HG03097 (cell line): ENCODE data around the gene SH3RF2.
"Not testable (repeated sequence)": the region's sequence is repeated elsewhere in the genome, so short reads cannot be mapped to it uniquely, and the experiment has no call there.

Source experiments
- ATAC-seq: cut with Tn5 transposase; IDR thresholded peaks from one replicate; pipeline ENCODE4 v1.9.1; 2021; ENCODE audit not compliant: unreplicated experiment, low FRiP score

The SH3RF2 gene, protein sequence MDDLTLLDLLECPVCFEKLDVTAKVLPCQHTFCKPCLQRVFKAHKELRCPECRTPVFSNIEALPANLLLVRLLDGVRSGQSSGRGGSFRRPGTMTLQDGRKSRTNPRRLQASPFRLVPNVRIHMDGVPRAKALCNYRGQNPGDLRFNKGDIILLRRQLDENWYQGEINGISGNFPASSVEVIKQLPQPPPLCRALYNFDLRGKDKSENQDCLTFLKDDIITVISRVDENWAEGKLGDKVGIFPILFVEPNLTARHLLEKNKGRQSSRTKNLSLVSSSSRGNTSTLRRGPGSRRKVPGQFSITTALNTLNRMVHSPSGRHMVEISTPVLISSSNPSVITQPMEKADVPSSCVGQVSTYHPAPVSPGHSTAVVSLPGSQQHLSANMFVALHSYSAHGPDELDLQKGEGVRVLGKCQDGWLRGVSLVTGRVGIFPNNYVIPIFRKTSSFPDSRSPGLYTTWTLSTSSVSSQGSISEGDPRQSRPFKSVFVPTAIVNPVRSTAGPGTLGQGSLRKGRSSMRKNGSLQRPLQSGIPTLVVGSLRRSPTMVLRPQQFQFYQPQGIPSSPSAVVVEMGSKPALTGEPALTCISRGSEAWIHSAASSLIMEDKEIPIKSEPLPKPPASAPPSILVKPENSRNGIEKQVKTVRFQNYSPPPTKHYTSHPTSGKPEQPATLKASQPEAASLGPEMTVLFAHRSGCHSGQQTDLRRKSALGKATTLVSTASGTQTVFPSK

GRCh38 chr5:145936401-145937131 is at the start of gene SH3RF2:
Gene SH3RF2, plus strand, starts transcription at chr5:145936578. Its CDS starts 1,351 bp downstream, at chr5:145937929.
- ATAC-seq, result no peak

- ATAC-seq, result no peak
Measured at GRCh38 chr5:145887217-145887616, 49.2 kb upstream of the SH3RF2 start.

DNA sequence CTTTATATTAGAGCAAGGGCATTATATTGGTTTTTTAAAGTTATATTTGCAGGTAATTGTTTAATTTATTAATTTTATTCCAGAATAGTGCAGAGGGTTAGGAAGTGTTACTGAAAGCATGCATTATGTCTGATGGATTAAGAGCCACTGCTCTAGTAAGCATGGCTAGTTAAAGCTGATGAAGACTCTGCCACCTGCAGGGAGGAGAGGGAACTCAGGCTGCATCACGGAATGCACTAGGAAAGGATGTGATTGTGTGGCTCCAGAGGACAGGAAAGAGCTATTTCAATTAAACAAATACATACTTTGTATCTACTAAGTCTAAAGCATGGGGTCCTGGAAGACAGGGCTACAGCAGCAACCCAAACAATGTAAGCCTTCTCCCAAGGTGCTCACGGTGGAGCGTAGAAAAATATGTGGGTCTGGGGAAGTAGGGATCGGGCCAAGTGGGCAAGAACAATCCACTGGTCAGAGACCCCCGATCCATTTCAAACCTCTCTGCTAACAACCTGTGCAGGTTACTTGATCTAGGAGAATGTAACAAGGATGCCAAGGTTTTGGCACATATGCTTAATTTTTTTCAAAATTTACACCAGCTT is 48.3 kb upstream of the SH3RF2 start:
- ATAC-seq, result no peak

DNA sequence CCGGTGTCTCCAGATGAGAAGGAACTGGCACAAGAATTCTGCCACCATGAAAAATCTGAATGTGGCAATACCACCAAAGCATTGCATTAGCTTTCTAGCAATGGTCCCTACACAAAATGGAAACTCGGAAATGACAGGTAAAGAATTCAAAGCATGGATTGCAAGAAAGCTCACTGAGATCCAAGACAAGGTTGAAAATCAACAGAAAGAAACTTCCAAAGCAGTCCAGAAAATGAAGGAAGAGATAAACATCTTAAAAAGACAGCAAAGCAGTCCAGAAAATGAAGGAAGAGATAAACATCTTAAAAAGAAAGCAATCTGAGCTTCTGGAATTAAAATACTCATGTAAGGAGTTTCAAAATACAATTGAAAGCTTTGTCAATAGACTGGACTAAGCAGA is 46.8 kb upstream of the SH3RF2 start:
- no peak for ATAC-seq

GRCh38 chr5:145891378-145891777 is 45.0 kb upstream of the SH3RF2 start:
- ATAC-seq, result not testable (repeated sequence)

GRCh38 chr5:145898171-145898570 is 38.2 kb upstream of the SH3RF2 start:
- no peak for ATAC-seq

- ATAC-seq, result no peak
Measured at GRCh38 chr5:145902421-145902820, 34.0 kb upstream of the SH3RF2 start.

GRCh38 chr5:145903113-145903512 is 33.3 kb upstream of the SH3RF2 start:
- no peak for ATAC-seq

DNA sequence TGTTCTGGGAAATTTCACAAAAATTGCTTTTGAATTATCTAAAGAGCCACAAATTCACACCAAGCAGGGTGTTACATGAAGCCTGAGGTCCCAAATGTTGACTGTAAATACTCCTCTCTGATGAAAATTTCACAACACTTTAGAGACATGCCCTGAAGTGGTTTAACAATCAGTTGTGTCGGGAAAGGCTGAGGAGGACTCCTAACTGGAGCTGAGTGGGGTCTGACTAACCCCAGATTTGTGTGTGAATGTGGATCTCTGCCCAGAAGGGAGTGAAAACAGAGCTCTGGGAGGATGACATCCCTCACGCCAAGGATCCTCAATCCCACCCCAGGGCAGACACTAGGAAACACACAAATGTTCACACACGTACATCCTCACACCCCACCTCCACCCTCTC is 32.5 kb upstream of the SH3RF2 start:
- ATAC-seq, result no peak

- no peak for ATAC-seq
Measured at GRCh38 chr5:145904743-145905142, 31.6 kb upstream of the SH3RF2 start.

- ATAC-seq, result no peak
Measured at GRCh38 chr5:145906401-145906800, 30.0 kb upstream of the SH3RF2 start.

DNA sequence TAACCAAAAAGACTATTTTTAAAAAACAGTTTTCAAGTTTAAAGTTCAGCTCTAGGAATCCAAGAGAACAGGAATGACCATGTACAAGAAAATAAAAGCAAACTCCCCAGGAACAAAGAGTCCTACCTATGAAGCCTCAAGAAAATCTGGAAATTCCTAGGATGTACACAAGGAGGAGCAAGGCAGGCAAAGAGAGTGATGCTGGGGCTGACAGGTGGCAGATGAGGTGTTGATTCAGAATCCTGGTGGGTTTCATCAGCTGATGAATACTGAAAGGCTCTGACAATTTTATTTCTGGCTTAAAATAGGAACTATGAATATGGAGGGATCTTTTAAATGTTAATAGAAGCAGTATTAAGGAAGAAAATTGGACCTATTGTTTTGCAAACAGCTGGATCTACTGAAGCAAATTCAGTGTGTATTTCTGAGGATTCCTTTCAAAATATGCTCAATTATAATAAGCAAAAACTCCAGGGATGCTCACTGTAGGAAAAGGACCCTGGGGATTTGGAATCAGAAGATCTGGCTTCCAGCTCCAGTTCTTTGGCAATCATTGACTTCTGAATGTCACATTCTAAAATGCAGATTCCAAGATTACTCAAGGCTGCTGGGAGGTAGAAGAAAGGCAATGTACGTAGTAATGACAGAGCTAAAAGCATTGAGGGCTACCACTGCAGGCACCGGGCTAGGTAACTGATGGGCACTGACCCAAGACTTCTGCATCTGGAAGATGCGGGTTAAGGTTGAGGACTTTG is 28.0 kb upstream of the SH3RF2 start:
- ATAC-seq, result no peak

DNA sequence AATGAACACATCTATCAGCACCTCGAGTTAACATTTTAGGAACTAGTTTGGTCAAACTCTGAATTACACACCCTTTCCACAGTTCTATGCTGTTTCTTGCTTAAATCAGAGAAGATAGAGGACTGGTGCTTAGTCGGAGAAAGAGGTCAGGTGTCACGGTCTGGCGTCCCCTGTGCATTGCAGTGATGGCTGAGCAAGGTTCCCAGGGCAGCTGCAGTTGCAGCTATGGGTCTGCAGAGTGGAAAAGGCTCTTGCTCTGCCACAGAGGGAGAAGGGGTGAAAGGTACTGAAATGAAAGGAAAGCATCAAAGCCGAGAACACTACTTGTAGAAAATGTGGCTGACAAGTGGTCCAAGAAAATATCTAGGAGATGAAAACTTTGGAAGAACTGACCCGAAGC is 25.2 kb upstream of the SH3RF2 start:
- no peak for ATAC-seq

DNA sequence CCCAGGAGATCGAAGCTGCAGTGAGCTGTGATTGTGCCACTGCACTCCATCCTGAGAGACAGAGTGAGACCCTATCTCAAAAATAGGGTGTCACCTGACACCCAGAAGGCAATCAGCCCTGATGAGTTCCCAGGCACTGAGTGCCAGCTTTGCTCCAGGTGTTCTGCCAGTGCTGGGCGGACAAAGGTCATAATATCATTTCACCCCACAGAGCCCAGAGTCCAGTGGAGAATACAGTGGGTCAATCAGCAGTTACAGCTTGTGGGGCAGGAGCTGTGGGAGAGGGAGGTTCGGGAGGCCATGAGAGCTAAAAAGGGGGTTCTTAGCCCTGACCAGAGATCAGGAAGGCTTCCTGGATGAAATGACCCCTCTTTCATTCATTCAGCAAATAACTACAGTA is 24.4 kb upstream of the SH3RF2 start:
- no peak for ATAC-seq

- no peak for ATAC-seq
Measured at GRCh38 chr5:145912594-145912993, 23.8 kb upstream of the SH3RF2 start.

- no peak for ATAC-seq
Measured at GRCh38 chr5:145913701-145914100, 22.7 kb upstream of the SH3RF2 start.

GRCh38 chr5:145915970-145916638 is 20.3 kb upstream of the SH3RF2 start:
- no peak for ATAC-seq

GRCh38 chr5:145917288-145917687 is 19.1 kb upstream of the SH3RF2 start:
- ATAC-seq, result no peak

DNA sequence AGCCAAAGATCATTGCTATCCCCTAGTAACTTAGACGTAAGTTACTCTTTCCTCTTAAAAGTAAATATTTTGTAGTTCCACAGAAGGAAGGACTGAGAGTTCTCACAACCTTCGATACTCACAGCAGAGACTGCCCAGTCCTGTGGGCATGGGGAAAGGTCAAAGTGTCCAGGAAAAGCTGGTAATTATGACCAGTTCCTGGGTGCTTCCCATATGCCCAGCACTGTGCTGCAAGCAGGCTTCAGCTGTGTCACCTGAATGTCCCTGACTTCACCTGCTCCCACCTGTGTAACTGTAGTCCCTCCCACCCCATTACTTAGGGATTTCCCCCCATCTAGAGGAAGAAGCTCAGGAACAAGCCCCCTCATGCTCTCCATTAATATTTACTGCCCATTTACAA is 18.0 kb upstream of the SH3RF2 start:
- no peak for ATAC-seq

DNA sequence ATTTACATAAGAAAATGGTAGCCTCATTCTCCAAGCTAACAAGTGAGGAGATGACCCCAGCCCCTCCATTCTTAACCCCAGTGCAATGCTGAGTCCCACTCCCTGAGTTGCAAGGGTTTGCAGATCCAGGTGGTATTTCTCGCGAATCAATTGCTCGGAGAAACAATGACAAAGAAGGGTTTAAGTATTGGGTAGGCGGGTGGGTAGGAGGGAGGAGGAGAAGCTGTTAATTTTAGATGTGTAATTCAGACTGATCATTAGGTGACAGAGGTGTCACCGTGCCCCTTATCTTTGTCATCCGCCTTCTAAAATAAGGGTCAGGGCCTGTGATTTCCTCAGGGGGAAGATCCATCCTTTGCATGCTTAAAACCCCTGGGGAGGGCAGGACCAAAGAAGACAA is 17.0 kb upstream of the SH3RF2 start:
- ATAC-seq, result no peak
